ENCODE measurements around the gene IL11.

DNA sequence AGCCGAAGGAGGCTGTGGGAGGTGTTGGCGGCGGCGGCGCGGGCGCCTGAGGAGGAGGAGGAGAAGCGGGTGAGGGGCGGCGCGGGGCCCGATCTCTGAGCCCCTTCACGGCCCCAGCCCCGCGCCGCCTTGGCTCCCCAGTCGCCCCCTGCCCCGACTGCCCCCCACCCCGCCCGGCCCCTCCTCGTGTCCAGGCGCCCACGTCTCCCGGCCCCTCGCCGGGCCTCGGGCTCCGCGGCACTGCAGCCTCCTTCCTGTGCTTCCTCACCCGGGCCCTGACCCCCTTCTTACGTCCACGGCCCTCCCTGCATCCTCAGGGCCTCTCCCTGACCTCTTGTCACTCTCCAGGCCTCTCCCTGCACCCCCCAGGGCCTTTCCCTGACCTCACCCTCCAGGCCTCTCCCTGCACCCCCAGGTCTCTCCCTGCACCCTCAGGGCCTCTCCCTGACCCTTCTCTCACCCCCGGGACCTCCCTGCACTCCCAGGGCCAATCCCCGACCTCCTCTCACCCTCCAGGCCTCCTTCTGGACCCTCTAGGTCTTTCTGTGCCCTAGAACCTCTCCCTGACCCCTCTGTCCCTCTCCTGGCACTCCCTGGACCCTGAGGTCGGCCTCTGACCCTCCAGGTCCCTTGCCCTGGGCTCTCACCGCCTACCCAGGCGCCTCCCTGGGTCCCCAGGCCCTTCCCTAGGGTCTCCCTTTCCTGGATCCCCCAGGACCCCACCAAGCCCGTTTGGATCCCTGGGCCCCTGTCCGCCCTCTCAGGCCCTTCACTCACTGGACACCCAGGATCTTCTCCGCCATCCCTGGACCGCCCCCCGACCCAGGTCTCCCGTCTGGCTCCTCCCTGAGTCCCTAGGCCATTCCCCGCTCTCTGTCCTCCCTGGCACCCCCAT lies 30.1 kb downstream of the IL11 start:
- peak; percentile 87 to 93 for TF ChIP-seq POLR2A (IDR thresholded peaks at IDR 0.05)
- TF ChIP-seq CTCF (IDR thresholded peaks at IDR 0.05), result no peak

All from Peyer's patch (tissue), 4 donors.